HUES64 (cell line): Measurements from ENCODE around the gene NFKB1.

Experiments used
- H3K27ac ChIP-seq: 2 replicates; pipeline ENCODE4 v1.7.0; 2013; ENCODE audit warnings: low read depth, low read length, inconsistent platforms
- H3K27me3 ChIP-seq: 2 replicates; pipeline ENCODE4 v1.6.1; 2013; ENCODE audit warnings: mild to moderate bottlenecking, low read length; ENCODE audit not compliant: insufficient read depth
- H3K36me3 ChIP-seq: 2 replicates; pipeline ENCODE4 v1.6.1; 2013; ENCODE audit warnings: mild to moderate bottlenecking, low read length; ENCODE audit not compliant: insufficient read depth
- H3K4me1 ChIP-seq: 2 replicates; pipeline ENCODE4 v1.6.1; 2013; ENCODE audit warnings: mild to moderate bottlenecking, low read length, moderate library complexity; ENCODE audit not compliant: insufficient read depth
- H3K4me3 ChIP-seq: 2 replicates; pipeline ENCODE4 v1.5.1; 2013; ENCODE audit warnings: mild to moderate bottlenecking, low read length, moderate library complexity
- H3K9ac ChIP-seq: 2 replicates; pipeline ENCODE4 v1.6.1; 2013; ENCODE audit warnings: mild to moderate bottlenecking, low read depth, low read length
- H3K9me3 ChIP-seq: 2 replicates; pipeline ENCODE4 v1.6.1; 2013; ENCODE audit warnings: low read depth, low read length; ENCODE audit not compliant: insufficient read depth
- WGBS: fragments of 150-250, 120-280 bp; methylation state at CpG from one replicate; pipeline ENCODE4 v1.1.7; 2013; ENCODE audit warnings: missing lambda C conversion rate; 5-methylcytosine and 5-hydroxymethylcytosine counted together

Gene NFKB1

DNA sequence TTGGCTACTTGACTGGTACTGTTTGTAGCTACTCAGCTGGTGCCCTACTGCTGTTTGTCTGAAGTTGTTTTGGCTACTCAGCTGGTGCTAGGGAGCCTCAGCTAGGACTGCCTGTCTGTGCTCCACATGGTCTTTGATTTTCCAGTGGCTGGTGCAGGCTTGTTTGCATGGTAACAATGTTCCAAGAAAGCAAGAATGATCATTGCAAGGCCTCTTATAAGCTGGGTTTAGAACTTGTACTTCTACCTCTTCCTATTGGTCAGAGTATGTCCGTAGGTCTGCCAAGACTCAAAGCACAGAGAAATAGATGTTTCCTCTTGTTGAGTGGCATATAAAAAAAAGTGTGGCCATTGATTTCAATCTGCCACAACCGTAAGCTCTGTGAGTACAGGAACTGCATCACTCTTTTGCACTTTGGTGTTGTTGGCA, 17.6 kb downstream of the NFKB1 start:
- H3K9me3 ChIP-seq = peaks cover 5% of the 10 kb centered on the region; the same call in 1 of the 2 replicates
- no peaks in the 10 kb centered on the region for H3K36me3 ChIP-seq
- 0 out of 2 replicates have a peak, but pooled peaks cover 6% of the 10 kb centered on the region for H3K4me1 ChIP-seq
- no peak overlapping the region for H3K4me3 ChIP-seq
- 92% methylated on average over 2 of the region's 2 CpGs for WGBS
- H3K27me3 ChIP-seq = no peaks in the 10 kb centered on the region
- no peak overlapping the region for H3K9ac ChIP-seq
- H3K27ac ChIP-seq = no peak overlapping the region

DNA sequence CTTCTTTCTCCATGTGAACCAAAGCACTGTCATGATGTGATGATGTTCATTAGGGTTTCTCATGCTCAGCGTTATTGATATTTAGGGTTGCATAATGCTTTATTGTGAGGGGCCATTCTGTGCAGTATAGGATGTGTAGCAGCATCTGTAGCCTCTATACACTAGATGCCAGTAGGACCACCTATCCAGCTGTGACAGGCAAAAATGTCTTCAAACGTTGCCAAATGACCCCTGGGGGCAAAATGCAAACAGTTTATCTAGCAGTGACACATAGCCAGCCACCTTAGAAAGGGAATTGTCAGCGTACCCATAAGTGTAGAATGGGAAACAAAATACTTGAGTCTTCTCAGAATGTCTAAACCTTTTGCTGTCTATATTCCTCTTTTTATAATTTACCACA, 18.8 kb downstream of the NFKB1 start:
- no peak overlapping the region for H3K4me3 ChIP-seq
- no peak overlapping the region for H3K9ac ChIP-seq
- no peaks in the 10 kb centered on the region for H3K36me3 ChIP-seq
- peaks cover 5% of the 10 kb centered on the region; the same call in 1 of the 2 replicates for H3K9me3 ChIP-seq
- 73% methylated on average over 3 of the region's 3 CpGs for WGBS
- H3K27me3 ChIP-seq = no peaks in the 10 kb centered on the region
- 0 out of 2 replicates have a peak, but pooled peaks cover 6% of the 10 kb centered on the region for H3K4me1 ChIP-seq
- H3K27ac ChIP-seq = no peak overlapping the region

DNA sequence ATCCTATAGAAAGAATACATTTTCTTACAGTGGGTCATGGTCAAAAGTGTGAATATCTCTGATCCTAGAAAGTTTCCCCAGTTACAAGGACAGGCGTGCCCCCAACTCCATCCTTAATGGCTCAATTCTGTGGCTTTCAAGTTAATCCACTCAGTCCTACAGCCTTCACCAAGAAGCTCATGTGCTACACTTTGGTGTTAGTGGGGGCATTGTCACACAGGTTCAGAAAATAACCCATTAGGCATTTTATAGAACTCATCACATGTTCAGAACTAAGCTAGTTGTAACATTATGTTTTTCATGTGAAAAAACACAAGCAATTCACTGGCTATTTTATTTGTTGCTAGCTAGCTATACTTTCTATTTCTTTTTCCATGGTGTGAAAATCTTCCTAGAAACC, 20.4 kb downstream of the NFKB1 start:
- H3K4me3 ChIP-seq = no peak overlapping the region
- no peak overlapping the region for H3K9ac ChIP-seq

DNA sequence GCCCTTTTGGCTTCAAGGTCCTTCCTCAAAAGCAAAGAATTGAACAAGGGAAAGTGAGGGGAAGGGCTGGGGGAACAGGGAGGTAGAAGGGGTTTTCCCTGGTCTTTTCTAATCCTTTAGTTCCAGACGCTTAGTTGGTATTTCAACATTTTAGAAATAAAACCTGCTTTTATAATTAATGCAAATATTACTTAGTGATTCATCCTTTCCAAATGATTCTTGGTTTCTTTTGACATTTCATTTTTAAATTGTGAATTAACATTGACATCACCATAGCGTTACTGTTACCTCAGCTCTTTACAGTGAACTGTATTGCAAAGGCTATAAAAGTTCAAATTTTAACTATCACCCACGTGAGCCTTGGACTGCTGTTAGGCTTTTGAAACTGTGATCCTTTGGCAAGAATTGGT, 20.9 kb downstream of the NFKB1 start:
- Histone ChIP-seq H3K9me3 (no peaks in the 10 kb centered on the region), H3K9ac (no peak overlapping the region), H3K27ac (no peak overlapping the region), H3K27me3 (no peaks in the 10 kb centered on the region), H3K4me3 (no peak overlapping the region), H3K4me1 (0 out of 2 replicates have a peak, but pooled peaks cover 6% of the 10 kb centered on the region), H3K36me3 (no peaks in the 10 kb centered on the region)
- WGBS = 89% methylated on average over 2 of the region's 3 CpGs

More for the DNA sequence above, 20.4 kb downstream of the NFKB1 start:
- Histone ChIP-seq H3K4me1 (0 out of 2 replicates have a peak, but pooled peaks cover 6% of the 10 kb centered on the region), H3K27me3 (no peaks in the 10 kb centered on the region), H3K36me3 (no peaks in the 10 kb centered on the region), H3K27ac (no peak overlapping the region), H3K9me3 (no peaks in the 10 kb centered on the region)
- WGBS = 100% methylated on average over 1 of the region's 1 CpG

DNA sequence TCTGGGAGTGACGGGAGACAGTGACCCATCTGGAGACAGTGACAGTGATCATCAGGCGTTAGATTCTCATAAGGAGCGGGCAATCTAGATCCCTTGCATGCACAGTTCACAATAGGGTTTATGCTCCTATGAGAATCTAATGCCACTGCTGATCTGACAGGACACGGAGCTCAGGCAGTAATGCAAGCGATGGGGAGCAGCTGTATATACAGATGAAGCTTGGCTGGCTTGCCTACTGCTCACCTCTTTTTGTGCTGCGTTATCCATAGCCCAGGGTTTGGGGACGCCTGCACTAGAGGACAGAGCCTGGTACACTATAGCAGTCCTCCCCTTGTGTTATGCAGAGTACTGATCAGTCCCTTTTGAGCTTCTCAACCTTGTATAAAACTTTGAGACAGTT, 23.5 kb downstream of the NFKB1 start:
- Histone ChIP-seq H3K9ac (no peak overlapping the region), H3K4me3 (no peak overlapping the region), H3K9me3 (no peaks in the 10 kb centered on the region), H3K4me1 (peaks cover 9% of the 10 kb centered on the region; the same call in 1 of the 2 replicates), H3K27ac (no peak overlapping the region), H3K27me3 (no peaks in the 10 kb centered on the region), H3K36me3 (no peaks in the 10 kb centered on the region)
- WGBS = 95% methylated on average over 7 of the region's 7 CpGs

DNA sequence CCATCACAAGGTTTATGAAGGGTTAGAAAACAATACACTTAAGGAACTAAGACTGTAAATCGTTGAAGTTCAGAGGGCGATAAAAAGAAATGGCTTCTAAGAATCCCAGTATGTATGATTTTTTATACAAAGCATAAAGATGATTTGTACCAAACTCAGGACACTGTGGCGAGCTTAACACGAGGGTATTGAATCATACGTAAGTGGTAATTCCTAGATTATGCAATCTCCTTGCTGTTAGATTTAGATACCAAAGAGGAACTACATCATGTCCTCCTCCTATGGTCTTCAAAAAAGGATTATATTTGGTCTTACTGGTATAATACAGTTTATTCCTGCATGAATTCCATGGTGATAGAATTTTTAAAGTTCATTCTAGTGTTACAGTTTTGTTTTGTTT, 23.9 kb downstream of the NFKB1 start:
- H3K9me3 ChIP-seq = no peaks in the 10 kb centered on the region
- 94% methylated on average over 5 of the region's 5 CpGs for WGBS
- peaks cover 9% of the 10 kb centered on the region; the same call in 1 of the 2 replicates for H3K4me1 ChIP-seq
- H3K36me3 ChIP-seq = no peaks in the 10 kb centered on the region
- H3K27me3 ChIP-seq = no peaks in the 10 kb centered on the region
- H3K4me3 ChIP-seq = no peak overlapping the region
- no peak overlapping the region for H3K9ac ChIP-seq
- no peak overlapping the region for H3K27ac ChIP-seq

DNA sequence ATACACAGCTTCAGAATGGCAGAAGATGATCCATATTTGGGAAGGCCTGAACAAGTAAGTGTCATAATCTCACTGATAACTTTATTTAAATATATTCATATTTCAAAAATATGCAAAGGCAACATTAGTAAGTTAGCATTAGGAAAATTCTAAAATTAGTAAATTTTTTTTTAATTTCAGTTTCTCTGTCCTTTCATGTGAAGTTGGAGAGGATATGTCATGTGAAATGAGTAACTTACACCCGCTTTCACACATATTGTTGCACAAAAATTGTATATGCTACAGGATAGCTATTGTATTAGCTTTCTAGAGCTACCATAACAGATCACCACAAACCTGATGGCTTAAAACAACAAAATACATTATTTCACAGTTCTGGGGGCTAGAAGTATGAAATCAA, 24.3 kb downstream of the NFKB1 start:
- Histone ChIP-seq H3K36me3 (no peaks in the 10 kb centered on the region), H3K9ac (no peak overlapping the region), H3K27ac (no peak overlapping the region), H3K4me1 (peaks cover 9% of the 10 kb centered on the region; the same call in 1 of the 2 replicates), H3K4me3 (no peak overlapping the region), H3K27me3 (no peaks in the 10 kb centered on the region), H3K9me3 (no peaks in the 10 kb centered on the region)
- no CpG with 5 or more reads among the region's 1 CpG for WGBS

DNA sequence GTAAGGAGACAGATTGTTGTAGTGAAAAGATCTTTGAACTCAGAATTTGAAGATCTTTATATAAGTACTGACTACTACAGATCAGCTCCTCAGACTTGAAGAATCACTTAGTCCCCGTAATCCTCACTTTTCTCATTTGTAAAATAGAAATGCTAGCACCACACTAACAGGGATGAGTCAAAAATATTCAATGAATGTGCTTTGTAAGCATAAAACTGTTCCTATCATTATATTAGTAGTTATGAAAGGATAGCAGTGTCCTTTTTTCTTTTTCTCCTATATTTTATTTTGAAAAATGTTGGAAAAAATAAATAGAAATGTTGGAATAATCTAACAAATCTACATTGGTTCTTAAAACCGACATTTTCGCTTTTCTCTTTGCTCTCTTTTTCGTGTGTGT, 25.4 kb downstream of the NFKB1 start:
- 67% methylated on average over 1 of the region's 4 CpGs for WGBS

DNA sequence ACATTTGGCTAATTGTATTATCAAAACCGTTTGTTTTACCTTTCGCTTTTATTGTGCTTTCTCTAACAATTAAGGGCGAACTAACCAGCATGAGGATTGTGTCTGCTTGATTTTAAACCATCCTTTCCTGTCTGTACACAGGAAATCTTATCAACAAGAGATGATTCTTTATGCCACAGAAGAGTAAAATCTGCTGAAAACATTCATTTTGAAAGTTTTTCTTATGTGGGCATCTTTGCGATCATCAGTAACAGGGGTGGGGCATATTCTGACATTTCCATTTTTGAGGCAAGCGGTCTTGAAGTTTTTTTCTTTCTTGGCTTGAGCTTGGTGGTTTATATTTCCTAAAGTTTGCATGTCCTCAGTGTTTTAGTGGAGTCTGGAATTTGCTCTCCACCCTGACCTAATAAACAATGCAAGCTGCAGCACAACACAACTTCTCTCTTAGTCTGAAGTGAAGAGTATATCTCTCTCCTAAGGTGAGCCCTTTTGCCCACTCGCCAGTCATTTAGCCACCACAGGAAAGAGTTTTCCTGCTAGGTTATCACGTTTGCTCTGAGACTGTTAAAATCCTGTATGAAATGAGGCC, 26.6 kb downstream of the NFKB1 start:
- 89% methylated on average over 7 of the region's 7 CpGs for WGBS
- no peak overlapping the region for H3K27ac ChIP-seq
- no peak overlapping the region for H3K4me3 ChIP-seq
- peaks cover 9% of the 10 kb centered on the region; the same call in 1 of the 2 replicates for H3K4me1 ChIP-seq
- no peaks in the 10 kb centered on the region for H3K9me3 ChIP-seq
- no peak overlapping the region for H3K9ac ChIP-seq
- no peaks in the 10 kb centered on the region for H3K27me3 ChIP-seq
- no peaks in the 10 kb centered on the region for H3K36me3 ChIP-seq

More for the DNA sequence above, 25.4 kb downstream of the NFKB1 start:
- peaks cover 9% of the 10 kb centered on the region; the same call in 1 of the 2 replicates for H3K4me1 ChIP-seq
- no peak overlapping the region for H3K4me3 ChIP-seq
- no peaks in the 10 kb centered on the region for H3K36me3 ChIP-seq
- no peaks in the 10 kb centered on the region for H3K27me3 ChIP-seq
- H3K9me3 ChIP-seq = no peaks in the 10 kb centered on the region
- no peak overlapping the region for H3K9ac ChIP-seq
- no peak overlapping the region for H3K27ac ChIP-seq

DNA sequence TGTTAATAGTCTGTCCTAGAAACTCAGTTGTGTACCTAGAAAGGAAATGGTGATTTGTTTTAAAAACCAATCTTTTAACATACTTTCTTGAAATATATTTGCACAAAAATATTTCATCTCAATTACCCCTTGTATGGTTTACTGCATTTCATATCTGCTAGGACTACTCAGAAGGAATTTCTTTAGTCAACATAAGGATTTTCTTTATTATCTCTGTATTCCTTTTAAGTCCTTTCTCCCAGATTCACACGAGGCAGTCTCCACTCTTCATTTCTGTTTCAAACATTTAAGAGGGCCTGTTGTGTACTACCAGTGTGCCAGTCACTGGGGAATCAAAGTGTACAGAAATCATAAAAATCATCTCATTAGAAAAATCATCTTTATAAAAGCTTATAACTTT, 28.8 kb downstream of the NFKB1 start:
- no peak overlapping the region for H3K9ac ChIP-seq
- peaks cover 9% of the 10 kb centered on the region; the same call in 1 of the 2 replicates for H3K4me1 ChIP-seq
- no peaks in the 10 kb centered on the region for H3K27me3 ChIP-seq
- H3K4me3 ChIP-seq = no peak overlapping the region
- 71% methylated on average over 1 of the region's 1 CpG for WGBS
- H3K27ac ChIP-seq = no peak overlapping the region
- H3K36me3 ChIP-seq = no peaks in the 10 kb centered on the region
- H3K9me3 ChIP-seq = no peaks in the 10 kb centered on the region

DNA sequence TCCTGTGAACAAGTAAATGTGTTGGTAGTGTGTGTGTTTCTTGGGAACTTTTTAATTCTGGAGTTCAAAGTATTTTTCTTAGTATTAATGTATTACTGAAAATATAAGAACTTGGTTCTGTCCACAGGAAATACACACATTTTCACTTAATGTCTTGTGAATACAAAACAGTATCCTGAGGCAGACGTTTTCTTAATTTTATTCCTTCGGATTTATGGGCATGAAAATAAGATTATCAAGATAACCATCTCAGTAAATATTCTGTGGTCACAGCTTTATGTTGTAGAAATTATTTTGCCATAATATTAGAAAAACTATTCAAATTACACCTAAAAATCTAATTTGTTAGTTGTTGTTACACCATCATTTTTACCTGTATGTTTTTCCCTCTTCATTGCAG, 29.8 kb downstream of the NFKB1 start:
- no peak overlapping the region for H3K9ac ChIP-seq
- WGBS = no CpG with 5 or more reads among the region's 2 CpGs
- peaks cover 9% of the 10 kb centered on the region; the same call in 1 of the 2 replicates for H3K4me1 ChIP-seq
- H3K9me3 ChIP-seq = no peaks in the 10 kb centered on the region
- H3K36me3 ChIP-seq = no peaks in the 10 kb centered on the region
- H3K4me3 ChIP-seq = no peak overlapping the region
- no peaks in the 10 kb centered on the region for H3K27me3 ChIP-seq
- H3K27ac ChIP-seq = no peak overlapping the region
